GM12801 (cell line): ENCODE measurements around the gene GPD2.

Experiments used
- CTCF ChIP-seq: IDR thresholded peaks from one replicate; pipeline ENCODE4 v1.5.1; 2011; ENCODE audit warnings: control low read depth; ENCODE audit not compliant: insufficient read length; ENCODE audit errors: extremely low read depth

GPD2 gene

GRCh38 chr2:156429211-156429610 is 7.0 kb upstream of the GPD2 start:
- TF ChIP-seq CTCF = no peak

GRCh38 chr2:156430236-156430979 is 5.8 kb upstream of the GPD2 start:
- TF ChIP-seq CTCF = no peak

GRCh38 chr2:156430980-156431358 is 5.2 kb upstream of the GPD2 start:
- no peak for TF ChIP-seq CTCF

GRCh38 chr2:156434461-156435291 is 1.5 kb upstream of the GPD2 start:
- TF ChIP-seq CTCF = no peak

- no peak for TF ChIP-seq CTCF
Measured at GRCh38 chr2:156435396-156435717, 822 bp upstream of the GPD2 start.

- no peak for TF ChIP-seq CTCF
Measured at GRCh38 chr2:156436497-156437085, 412 bp downstream of the GPD2 start.

- TF ChIP-seq CTCF = no peak
Measured at GRCh38 chr2:156437272-156437930, 1.2 kb downstream of the GPD2 start.
